Testis (tissue), 3 donors: ENCODE data around the gene CLTRN. TPM values are rescaled to one million over a fixed set of nuclear protein-coding genes. Genes with fewer than 3 reads are reported as not detected.
A peak's percentile ranks its signal among the peaks of the same experiment; 100 is the strongest.

ENCODE experiments used
- DNase-seq: peaks from one replicate; pipeline ENCODE4 v3.0.0-alpha.2; 2019
- H3K27ac ChIP-seq, 2 donors: fragments of 200-600 bp; sonication (generic); one replicate each; pipeline ENCODE4 v1.5.1; 2019
- H3K27me3 ChIP-seq: fragments of 200-600 bp; sonication (generic); one replicate; pipeline ENCODE4 v1.5.1; 2019
- H3K36me3 ChIP-seq: fragments of 200-600 bp; sonication (generic); one replicate; pipeline ENCODE4 v1.5.1; 2017; ENCODE audit warnings: low read depth; ENCODE audit errors: missing control alignments
- H3K4me1 ChIP-seq: fragments of 200-600 bp; sonication (generic); one replicate; pipeline ENCODE4 v1.5.1; 2019
- H3K4me3 ChIP-seq, 2 donors: fragments of 200-600 bp; sonication (generic); one replicate each; pipeline ENCODE4 v1.5.1; 2017 to 2019
- H3K9me3 ChIP-seq: fragments of 200-600 bp; sonication (generic); one replicate; pipeline ENCODE4 v1.5.1; 2017
- CTCF ChIP-seq, 3 experiments: fragments of 450-650 bp in 2 of 3; fragments of 200-600 bp in 1 of 3; sonication (generic) in 1 of 3; IDR thresholded peaks; one replicate each; pipeline ENCODE4 v1.5.1; 2016 to 2019; ENCODE audit warnings: antibody characterized with exemption in 3 of 3, mild to moderate bottlenecking in 2 of 3, moderate library complexity in 1 of 3
- POLR2A ChIP-seq: fragments of 450-650 bp; IDR thresholded peaks from one replicate; pipeline ENCODE4 v1.6.1; 2017; ENCODE audit warnings: antibody characterized with exemption, mild to moderate bottlenecking, moderate library complexity
- WGBS, 2 donors: methylation state at CpG; one replicate each; pipeline ENCODE4 v1.1.5; 2018; 5-methylcytosine and 5-hydroxymethylcytosine counted together
- intact Hi-C: fragments of 100-400 bp; cut with DNase I; formaldehyde crosslinking; loops from one replicate; pipeline ENCODE4 v1.15.1; 2023; ENCODE audit warnings: low total_unique reads
- polyA plus RNA-seq: library from polyadenylated mRNA; stranded (reverse); fragments of 350-450 nt; fragmentation: Illumina TruSeq; extraction: RNeasy Lipid Tissue Mini Kit (QIAGEN cat#74804); gene quantifications from one replicate; pipeline ENCODE4 v1.2.3, GENCODE V29; 2014; ENCODE audit warnings: low read depth, low replicate concordance; ENCODE audit not compliant: insufficient read depth
- total RNA-seq, 2 donors: library from RNA; depleted of rRNA; stranded (reverse); fragments of >200 nt; gene quantifications; one replicate each; pipeline ENCODE4 v1.2.3, GENCODE V29; 2016

Gene CLTRN
- total and polyA plus RNA-seq, 3 donors from 2014 or later, result 1.6 to 2.3 (median 1.9) TPM

GRCh38 chrX:15680401-15680800, 15.8 kb upstream of the CLTRN start:
- WGBS, 2 donors, result 89 to 91% methylated on average over 5 to 6 of the region's 6 CpGs
- no peaks in the 10 kb centered on the region for H3K27me3 ChIP-seq
- no peak overlapping the region for H3K27ac ChIP-seq
- H3K9me3 ChIP-seq, result no peaks in the 10 kb centered on the region
- intact Hi-C loops, result no loop called here
- H3K4me3 ChIP-seq, result no peak overlapping the region
- TF ChIP-seq POLR2A (no peak), CTCF (IDR thresholded peaks at IDR 0.05) (no peak)
- H3K4me1 ChIP-seq, result no peaks in the 10 kb centered on the region
- no peaks in the 10 kb centered on the region for H3K36me3 ChIP-seq
- DNase-seq, result no peak

- TF ChIP-seq POLR2A, result no peak
- 77 to 96% methylated on average over 4 to 6 of the region's 6 CpGs for WGBS, 2 donors
- H3K4me1 ChIP-seq, result no peaks in the 10 kb centered on the region
- H3K9me3 ChIP-seq, result no peaks in the 10 kb centered on the region
- intact Hi-C loops, result no loop called here
- H3K4me3 ChIP-seq, result no peak overlapping the region
- no peak overlapping the region for H3K27ac ChIP-seq
- no peaks in the 10 kb centered on the region for H3K36me3 ChIP-seq
- no peak for DNase-seq
- H3K27me3 ChIP-seq, result no peaks in the 10 kb centered on the region
These were observed 14.6 kb upstream of the CLTRN start for GRCh38 chrX:15679246-15679645.

- intact Hi-C loops, result no loop called here
- no peaks in the 10 kb centered on the region for H3K27me3 ChIP-seq
- no peaks in the 10 kb centered on the region for H3K36me3 ChIP-seq
- no peak overlapping the region for H3K4me3 ChIP-seq
- 96 to 100% methylated on average over 2 of the region's 2 CpGs for WGBS, 2 donors
- H3K9me3 ChIP-seq, result no peaks in the 10 kb centered on the region
- TF ChIP-seq POLR2A (no peak), CTCF (IDR thresholded peaks at IDR 0.05) (no peak)
- no peak overlapping the region for H3K27ac ChIP-seq
- H3K4me1 ChIP-seq, result no peaks in the 10 kb centered on the region
- no peak for DNase-seq
These were observed 13.7 kb upstream of the CLTRN start for GRCh38 chrX:15678339-15678738.

GRCh38 chrX:15676886-15677285, 12.3 kb upstream of the CLTRN start:
- no peak for DNase-seq
- no peak overlapping the region for H3K27ac ChIP-seq
- WGBS, 2 donors, result 53 to 70% methylated on average over 2 of the region's 2 CpGs
- no peaks in the 10 kb centered on the region for H3K27me3 ChIP-seq
- H3K4me1 ChIP-seq, result no peaks in the 10 kb centered on the region
- H3K4me3 ChIP-seq, result no peak overlapping the region
- H3K36me3 ChIP-seq, result no peaks in the 10 kb centered on the region
- H3K9me3 ChIP-seq, result no peaks in the 10 kb centered on the region
- intact Hi-C loops, result no loop called here
- TF ChIP-seq POLR2A (no peak), CTCF (IDR thresholded peaks at IDR 0.05) (no peak)

GRCh38 chrX:15675490-15675921, 10.9 kb upstream of the CLTRN start:
- Histone ChIP-seq H3K4me3 (peak overlapping the region; percentile 63 to 84), H3K27ac (peak overlapping the region; percentile 97 to 98), H3K36me3 (no peaks in the 10 kb centered on the region), H3K4me1 (no peaks in the 10 kb centered on the region), H3K9me3 (no peaks in the 10 kb centered on the region), H3K27me3 (no peaks in the 10 kb centered on the region)
- peak; percentile 86 for DNase-seq
- 0 to 1% methylated on average over 8 to 30 of the region's 38 CpGs for WGBS, 2 donors
- TF ChIP-seq CTCF (IDR thresholded peaks at IDR 0.05) (no peak), POLR2A (peak; percentile 24)
- intact Hi-C loops, result no loop called here
